Endometrium (tissue), 2 donors: ENCODE measurements around the gene ARID5B.

Experiments
- FAIRE-seq: peaks from 2 replicates; lab custom pipeline; 2012; peaks lifted over from hg19 to GRCh38; lab: Jason Lieb, UNC
- donor health status: control.
- donor health status: control.

The ARID5B gene

DNA sequence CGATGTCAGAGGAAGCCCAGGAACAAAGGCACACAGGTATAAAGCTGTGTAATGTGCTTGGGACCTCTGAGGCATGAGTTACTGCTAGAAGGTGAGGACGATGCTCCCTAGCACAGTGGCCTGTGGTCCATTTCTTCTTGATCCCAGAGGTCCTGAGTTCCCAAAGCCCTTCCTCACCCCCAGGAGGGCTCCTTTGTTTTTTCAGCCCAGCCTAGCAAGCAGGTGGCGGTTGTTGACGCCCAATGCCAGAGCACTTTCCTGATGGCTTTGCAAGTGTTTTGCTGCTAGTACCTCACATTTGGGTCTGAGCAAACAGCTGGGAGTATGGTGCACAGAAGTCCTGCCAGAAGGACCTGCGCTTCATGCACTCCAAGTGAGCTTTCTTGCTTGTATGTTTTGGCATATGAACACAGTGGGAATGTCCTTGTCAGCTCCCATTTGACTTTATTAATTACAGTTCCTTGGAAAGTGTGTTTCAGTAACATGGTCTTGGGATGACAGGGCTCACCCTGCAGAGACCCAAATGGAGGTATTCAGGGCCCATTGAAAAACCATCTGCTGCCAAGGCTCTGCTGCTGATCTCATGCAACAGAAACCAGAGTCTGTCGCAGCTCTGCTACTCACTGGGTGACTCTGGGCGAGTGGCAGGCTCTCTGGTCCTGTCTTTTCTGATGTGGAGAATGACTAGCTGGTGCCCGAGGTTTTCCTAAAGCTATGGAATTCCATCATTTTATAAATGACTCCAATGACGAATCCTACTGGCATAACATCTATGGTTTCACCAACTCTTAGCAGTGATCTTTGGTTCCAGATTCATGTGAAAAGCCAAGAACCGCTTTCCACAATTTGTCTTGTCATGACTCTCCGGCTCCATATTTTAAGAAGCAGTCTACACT is 134.9 kb downstream of the ARID5B start:
- no peak for FAIRE-seq

DNA sequence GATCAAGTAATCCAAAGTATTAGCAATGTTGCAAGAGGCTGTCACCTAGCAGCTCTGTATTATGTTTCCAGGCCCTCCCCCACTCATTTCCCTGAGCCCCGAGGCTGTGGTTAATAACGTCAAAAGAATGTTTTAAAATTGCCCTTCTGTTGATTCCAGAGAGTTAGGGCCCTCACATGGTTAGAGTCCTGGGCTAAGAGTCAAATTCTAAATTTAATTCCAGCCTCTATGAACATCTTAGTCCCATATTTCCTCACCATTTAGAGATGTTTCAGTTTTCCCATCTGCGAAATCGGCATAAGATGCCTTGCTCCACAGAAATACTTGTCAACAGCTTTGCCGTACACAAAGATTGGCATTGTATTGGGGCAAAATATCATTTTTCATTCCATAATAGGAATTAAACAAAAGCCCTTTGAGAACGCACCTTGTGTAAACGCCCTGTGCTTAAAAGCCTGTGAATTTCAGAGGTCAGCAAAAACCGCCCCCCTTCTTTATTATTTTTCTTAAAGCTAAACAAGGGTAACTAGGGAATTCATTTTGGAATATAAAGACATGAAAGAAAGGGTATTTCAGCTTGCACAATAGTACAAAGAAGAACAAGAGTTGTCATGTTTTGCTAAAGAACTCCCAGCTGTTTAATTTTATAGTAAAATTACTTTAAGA is 135.8 kb downstream of the ARID5B start:
- FAIRE-seq, result peak; percentile 82

DNA sequence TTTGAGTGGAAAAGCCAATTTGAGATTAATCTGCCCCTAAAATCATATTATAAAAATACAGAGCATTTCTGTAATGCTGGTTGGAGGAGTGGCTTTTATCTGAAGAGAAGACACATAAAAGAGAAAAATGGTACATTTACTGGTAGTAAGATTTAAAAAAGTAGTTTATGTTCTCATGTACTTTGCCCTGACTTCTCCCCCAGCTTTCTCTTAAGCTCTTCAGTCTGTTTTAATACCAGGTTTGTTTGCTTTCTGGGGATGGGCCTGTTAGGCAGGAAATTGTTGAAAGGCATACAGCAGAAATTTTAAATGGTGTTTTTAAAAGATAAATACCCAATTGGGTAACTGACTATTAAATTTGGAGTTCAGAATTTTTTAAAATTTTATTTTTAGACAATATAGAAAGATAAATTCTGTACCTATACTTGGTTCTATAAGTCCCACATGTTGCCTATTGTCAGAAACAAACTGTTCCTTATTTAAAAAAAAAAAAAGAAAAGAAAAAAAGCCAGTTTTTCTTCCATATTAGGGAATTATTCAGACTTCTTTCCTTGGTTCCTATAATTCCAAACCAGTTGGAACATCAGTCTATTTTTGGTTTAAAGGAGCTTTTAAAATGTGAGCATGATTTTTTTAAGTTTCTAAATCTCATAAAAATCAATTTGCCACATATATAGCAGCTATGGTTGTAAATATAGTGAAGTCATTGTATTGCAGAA is 136.6 kb downstream of the ARID5B start:
- no peak for FAIRE-seq

DNA sequence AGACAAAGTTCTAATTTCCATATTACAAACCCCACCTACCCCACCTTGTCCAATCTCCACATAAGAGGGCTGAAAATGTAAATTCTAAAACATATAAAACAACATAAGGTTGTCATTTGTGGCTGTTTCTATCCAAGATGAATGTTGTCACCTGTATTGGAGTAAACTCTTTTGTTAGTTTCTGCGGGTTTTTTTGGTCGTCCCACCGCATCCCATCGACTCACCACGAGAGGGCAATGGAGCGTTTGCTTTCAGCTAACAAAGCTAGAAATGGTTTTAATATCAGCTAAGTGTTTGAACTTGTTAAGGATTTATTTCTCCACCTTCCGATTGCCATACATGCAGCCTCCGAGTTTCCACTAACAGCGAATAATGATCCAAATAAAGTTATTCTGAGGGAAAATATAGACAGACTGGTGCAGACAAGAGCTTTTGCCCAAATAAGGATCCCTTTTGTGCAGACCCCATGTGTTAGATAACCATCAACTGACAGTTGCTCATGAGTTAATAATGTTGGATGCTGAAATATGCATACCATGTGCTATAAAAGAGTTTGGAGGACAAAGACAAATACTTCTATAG is 137.2 kb downstream of the ARID5B start:
- FAIRE-seq, result peak; percentile 89

DNA sequence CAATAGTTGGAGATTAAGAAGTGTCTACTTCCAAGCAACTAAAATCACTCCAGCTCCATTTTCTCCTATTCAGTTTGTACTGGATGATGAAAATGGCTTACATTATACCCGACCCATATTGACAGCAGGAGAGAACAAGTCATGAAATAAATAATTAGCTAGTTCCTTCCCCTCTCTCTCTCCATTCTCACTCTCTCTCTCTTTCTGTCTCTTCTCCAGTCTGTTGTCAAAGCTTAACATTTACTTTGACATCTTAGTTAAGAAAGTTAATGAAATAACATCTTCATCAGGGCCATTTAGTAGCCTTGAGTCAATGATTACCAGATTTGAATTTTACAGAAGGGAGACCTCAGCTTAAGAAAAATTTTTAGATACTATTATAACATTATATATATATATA is 138.5 kb downstream of the ARID5B start:
- FAIRE-seq, result no peak

DNA sequence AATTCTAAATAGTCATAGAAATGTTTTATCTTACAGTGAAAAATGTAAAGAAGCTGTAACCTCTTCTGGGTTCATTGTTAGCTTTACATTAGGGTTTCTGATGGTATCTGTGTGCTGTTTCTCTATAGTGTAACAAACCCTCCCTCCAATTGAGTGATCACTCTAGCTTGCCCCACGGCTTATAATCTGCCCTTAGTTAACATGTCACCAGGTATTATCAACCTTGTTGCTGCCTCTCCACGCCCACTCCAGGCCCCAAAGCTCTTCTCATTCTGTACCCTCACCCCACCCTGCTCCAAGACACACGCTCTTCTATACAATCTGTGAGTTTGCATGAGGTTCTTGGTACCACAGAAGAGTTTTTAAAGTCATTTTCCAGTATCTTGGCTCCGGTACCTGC is 139.4 kb downstream of the ARID5B start:
- FAIRE-seq, result no peak

DNA sequence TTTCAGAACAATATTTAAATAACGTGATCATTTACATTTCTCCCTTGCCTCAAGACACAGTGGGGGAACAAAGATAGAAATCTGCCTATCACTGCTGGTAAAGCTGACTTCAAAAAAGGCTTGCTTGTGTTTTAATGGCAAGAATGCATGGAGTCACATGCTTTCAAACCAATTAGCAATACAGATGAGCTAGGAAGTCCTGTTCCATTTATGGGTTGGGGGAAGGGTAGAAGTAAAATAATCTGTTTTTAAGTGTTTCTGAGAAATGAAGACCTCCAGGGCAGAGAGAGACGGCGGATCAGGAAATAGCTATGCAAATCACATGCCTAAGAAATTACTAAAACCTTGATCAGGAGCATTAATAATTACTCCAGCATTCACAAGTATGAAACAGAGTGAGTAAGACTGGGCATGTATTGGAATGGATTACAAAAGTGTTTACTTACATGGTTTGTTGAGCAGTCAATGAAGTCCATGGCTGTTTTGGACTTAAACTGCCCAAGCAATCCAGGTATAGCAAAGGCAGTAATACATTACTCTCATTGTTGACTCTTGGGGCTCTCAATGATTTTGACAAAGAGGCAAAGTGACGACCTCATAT is 142.0 kb downstream of the ARID5B start:
- no peak for FAIRE-seq

DNA sequence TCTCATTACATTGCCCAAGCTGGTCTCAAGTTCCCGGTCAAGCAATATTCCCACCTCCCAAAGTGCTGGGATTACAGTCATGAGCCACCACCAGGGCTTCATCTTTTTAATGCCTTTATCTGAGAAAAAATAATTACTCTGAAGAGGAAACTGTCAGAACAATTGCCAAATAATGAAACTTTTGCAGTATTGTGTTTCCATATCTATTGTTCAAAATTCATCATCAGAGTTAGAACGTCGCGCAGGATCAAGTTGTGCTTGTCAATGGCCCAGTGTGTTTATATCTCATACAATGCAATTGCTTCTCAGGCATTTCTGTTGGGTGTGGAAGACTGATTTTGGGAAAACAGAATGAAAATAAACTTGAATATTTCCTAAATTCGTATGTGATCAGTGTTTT is 143.1 kb downstream of the ARID5B start:
- no peak for FAIRE-seq

DNA sequence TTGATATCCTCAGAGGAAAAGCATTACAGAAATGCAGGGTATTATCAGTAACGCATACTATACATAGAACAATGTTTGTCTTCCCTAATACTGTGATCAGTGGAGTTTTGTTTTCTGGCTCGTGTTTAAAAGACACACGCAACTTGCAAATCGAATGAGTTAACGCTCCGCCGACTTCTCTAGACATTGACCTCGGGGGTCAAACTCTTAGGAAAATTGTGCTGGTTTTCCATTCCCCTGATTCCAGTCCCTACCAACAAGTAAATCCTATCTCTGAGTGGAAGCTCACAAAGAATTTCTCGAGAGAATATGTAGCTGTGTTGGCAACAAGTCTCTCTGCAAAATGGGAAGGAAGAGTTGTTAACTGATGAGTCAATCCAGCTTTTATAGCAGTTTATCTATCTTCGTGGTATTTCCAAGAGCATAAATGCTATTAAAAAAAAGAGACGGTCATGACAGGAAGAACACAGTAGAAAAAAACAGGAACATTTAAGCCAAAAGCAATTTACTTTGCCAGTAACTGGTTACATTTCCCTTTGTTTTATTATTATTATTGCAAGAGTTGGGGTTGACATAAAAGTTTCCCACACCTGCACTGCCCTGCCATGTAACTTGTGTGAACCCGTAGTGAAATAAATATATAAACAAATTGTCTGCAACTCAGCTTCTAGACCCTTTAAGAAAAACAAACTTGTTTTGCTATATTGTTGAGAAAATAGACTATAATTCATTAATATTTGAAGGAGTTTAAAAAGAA is 144.4 kb downstream of the ARID5B start:
- FAIRE-seq, result peak; percentile 89

DNA sequence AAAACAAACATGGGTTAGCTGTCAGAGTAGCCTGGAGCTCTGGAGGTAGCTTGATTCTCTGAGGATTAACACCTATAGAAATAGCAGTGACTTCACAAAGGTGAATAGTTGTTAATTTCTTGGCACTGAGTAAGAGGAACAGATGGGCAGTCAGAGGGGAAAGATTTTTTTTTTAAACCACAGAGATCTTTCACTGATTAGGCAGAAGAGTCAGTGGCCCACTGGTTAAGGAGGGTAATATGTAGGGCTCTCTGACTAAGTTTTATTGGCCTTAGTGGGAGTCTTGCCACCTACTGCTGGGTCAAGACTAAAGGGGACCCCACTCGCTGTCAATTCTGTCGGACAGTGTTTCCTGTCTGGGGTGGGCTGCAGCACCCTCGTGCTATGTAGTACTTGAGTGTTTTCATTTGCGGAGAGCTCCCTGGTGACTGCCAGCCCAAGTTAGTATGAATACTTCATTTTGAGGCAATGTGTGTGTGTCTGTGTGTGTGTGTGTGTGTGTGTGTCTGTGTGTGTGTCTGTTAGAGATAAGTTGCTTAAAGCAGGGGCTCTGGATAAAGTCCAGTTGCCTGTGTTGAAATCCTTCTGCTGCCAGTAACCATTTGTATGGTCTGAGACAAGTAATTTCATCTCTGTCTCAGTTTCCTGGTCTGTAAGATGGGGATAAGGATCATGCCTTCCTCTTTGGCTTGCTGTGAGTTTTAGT is 145.2 kb downstream of the ARID5B start:
- FAIRE-seq, result no peak

DNA sequence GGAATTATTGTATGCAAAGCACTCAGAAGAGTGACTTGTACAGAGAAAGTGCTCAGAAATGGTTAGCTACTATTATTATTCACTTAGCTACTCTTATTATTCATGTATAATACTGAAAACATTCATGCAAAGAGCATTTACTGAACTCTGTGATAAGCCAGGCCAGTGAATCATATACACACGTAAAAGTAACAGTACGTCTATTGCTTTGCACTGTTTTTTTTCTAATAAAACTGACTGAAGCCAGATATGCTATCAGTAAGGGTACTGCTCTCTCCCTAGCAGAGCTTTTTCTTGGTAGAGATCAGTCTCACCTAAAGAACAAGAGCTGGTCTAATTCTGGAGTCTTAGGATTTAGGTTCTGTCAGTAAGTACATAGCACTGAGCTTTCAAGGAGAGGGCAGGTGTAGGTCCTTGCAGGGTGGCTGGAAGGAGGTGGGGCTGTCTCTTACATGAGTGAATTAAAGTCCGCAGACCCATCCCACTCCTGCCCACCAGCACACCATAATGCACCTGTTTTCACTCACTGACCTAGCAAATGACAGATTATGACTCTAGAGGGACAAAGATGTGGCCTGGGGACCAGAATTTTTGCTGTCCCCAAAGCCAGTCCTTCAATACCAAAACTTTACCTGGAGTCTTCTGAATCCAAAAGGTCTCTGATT is 145.9 kb downstream of the ARID5B start:
- no peak for FAIRE-seq

DNA sequence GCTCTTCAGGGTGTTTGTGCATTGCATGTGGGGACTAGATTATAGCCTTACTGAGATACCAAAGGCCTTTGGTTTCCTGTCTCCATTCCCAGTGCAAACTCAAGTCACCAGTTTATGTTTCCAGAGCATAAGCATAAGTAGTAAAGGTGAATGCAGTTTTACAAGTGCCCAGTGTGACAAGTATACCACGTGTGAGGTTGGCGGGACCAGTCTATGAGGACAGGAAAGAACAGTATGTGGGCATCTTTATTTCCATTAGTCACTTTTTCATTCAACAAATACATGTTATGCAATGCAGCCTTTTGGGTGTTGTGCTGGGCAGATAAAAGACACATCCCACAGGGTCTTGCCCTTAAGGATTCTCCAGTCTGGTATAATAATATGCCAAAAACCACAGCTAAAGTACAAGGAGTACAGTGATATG is 146.5 kb downstream of the ARID5B start:
- no peak for FAIRE-seq

DNA sequence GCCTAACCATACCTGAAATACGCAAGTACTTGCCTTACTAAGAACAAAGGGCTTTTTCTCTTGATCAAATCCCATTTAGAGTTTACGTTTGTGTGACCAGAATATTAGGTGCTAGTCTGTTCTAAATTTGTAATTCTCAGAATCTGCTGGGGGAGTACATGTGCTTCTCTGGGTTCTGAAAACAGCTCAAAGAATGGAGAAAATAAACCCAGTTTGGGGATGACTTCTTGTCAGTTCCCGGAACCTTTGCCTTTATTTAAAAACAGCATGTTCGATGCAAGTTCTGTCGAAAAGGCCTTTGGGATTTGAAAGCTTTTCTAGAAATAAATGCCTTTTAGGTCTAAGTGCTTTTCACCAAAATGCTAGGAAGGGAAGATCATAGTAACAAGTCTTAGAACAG is 147.0 kb downstream of the ARID5B start:
- FAIRE-seq, result no peak

DNA sequence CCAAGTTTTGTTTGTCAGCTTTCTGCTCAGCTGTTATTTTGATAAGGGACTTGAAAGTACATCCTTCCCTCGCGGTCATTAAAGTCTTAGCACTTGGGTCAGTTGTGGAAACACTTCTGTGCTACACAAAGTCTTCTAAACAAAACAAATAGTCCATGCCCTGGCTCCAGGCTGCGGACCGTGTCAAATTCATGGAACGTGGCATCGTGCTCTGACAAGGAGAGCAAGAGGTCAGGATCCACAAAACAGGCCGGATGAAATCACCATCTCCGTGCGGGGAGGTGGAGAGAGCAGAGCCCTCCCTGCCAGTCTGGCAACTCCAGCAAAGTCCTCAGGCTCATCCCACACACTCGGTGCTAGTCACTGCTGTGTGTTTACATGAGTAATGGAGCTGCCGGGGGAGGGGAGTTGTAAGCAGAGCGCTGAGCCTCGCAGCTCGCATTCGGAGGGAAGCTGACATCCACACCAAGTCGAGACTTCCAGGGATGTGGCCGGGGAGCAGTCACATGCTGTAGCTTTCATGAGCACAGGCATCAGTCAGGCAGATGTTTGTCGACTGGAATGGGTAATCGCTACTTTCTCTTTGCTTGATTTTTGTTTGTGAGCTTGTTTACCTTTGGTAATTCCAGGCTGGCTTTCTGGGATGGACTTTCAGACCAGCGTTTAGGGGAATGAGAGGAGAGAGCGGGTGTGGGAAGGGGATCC is 147.6 kb downstream of the ARID5B start:
- peak; percentile 21 for FAIRE-seq

DNA sequence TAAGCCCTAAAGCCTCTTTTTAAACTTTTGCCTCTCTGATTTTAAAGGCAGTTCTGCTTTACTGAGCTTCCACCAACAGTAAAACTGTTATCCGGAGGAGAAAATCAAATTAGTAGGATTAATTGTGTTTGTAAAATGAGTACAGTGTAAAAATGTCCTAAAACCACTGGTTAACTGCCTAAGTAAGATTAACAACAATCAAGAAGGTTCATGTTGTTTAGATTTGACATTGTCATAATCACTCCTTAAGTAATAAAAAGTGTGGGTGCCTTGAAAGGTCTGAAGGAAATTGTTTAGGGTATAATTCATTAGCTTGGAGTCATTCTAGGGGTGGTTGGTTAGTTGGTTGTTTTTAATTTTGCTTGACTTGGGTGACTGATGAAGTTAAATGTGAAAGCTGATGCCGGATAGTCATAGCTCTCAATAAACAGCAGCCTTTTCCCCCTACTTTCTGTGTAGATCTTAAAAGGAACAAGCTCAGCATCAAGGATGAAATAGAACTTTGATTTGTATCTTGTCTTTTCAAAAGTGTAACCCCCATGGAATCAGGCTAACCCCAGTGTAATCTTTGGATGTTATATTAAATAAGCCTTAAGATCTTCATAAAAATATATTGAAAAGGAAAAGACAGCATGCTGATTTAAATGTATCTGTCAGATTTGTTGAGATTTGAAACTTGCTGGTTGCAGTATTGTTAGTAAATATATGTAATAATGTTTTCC is 148.3 kb downstream of the ARID5B start:
- no peak for FAIRE-seq

DNA sequence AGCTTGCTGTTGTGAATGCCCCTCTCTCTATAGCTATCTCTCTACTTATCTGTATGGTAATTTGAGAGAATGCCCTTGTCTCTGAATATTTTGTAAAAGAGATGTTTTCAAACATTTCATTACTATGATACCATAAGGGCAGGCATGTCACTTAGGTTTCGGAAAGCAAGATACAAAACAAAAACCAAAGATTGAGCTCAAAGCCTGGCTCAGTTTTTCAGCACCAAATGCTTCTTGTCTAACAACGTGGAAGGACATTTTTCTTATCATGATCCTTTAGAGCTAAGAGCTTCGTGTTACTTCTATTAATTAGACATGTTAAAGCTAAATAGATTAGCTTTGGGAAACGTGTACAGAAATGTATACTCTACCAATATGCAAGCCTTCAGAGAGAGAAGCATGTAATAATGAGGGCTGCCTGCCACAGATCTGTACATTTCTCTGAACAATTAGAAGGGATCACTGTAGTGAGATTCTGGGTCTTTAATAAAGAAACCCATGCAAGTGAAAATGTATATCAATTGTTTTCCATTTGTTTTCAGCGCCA is 148.9 kb downstream of the ARID5B start:
- FAIRE-seq, result no peak

DNA sequence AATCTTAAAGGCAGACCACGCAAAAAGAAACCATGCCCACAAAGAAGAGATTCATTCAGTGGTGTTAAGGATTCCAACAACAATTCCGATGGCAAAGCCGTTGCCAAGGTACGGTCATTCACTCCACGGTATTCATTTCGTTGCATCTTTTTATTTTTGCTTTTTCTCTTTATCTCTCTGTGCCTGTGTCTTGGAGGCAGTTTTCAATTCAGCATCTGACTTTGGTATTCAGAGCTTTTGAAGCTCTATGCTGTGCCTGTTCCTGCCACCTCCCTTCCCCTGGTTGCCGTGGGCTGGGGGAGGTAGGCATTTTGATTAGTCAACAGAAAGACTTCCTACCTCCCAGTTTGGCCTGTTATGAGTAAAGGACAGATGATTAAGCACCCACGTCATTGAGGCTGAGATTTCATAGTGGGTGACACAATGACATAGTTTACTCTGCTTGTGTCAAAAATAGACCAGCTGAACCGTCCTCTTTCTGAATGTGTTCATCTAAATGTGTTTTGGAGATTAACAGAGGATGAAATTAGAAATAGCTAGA is 149.5 kb downstream of the ARID5B start:
- FAIRE-seq, result no peak

DNA sequence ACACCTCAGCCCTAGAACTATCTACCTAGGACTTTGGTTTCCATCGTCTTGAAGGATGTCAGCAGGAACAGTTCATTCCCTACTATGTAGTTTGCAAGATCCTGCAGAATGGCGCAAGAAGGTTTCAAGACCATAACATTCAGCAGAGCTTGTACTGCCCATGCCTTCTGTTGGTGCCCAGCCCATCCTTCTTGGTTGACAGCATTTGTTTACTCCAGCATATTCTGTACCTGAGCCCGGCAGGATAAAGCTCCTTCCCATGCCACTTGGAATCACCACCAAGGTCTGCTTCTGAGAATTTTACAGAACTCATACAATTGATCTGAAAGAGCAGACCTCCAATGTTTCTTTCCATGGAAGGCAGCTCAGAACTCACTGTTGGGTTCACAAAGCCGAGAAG is 150.8 kb downstream of the ARID5B start:
- FAIRE-seq, result no peak
